ENCODE measurements around the gene PRR5L. TPM values are rescaled to one million over a fixed set of nuclear protein-coding genes. Genes with fewer than 3 reads are reported as not detected.

The PRR5L gene
- total RNA-seq, 1 donor = 57.0 TPM

DNA sequence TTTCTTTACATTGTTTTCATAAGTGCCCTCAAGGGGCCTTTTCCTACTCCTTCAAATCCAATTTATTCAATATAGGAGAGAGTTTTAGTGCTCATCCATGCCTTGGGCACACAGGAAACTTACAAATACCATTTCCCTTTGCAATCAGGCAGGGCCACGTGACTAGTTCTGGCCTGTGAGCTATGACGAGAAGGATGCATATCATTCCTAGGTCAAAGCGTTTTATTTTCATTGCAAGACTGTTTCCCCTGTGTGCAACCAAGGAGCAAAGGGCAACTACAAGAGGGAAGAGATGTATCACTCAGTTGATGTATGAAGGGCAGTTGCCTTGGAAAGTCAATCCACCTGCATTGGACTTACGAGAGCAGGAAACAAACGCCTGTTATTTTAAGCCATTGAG, 215.9 kb downstream of the PRR5L start:
- no peak for DNase-seq (ENCODE audit: low read depth)
- no peak for TF ChIP-seq CTCF (IDR thresholded peaks at IDR 0.05; ENCODE audit: insufficient read depth, low read depth, low read length)
- H3K4me3 ChIP-seq (ENCODE audit: low read depth, low read length) = no peak overlapping the region

DNA sequence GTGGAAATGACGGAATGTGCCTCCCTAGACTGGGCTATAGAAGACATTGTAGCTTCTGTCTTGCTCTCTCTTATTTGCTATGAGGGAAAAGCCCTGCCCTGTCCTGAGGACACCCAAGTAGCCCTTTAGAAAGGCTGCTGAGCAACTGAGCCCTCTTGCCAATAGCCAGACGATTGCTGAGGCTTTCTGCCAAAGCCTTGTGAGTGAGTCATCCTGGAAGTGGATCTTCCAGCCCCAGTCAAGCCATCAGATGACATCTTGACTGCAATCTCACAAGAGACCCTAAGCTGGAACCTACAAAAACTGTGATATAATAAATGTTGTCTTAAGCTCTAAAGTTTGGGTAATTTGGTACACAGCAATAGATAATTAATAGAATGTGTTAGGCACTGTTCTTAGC, 217.9 kb downstream of the PRR5L start:
- DNase-seq (ENCODE audit: low read depth) = no peak
- H3K4me3 ChIP-seq (ENCODE audit: low read depth, low read length) = no peak overlapping the region
- TF ChIP-seq CTCF (IDR thresholded peaks at IDR 0.05; ENCODE audit: insufficient read depth, low read depth, low read length) = no peak

Small RNA genes lying within 50 kb of the gene (small RNA-seq; reads per million reads assigned to genes)
- gene AC061999.1 = not detected

Other genes starting within 250 kb of the PRR5L start
- 35.4 and 49.0 TPM in 2 replicates for gene COMMD9, start 6.9 kb upstream of the PRR5L start, total RNA-seq
- 9.0 and 13.4 TPM in 2 replicates for gene TRAF6, start 214.0 kb downstream of the PRR5L start, total RNA-seq

All from fibroblast of villous mesenchyme (primary cell).